GM12872 (cell line): Measurements from ENCODE around the gene PRSS58.

Experiments
- TF ChIP-seq, protein P1 (sequence below): IDR thresholded peaks from 3 replicates; pipeline ENCODE4 v1.5.1; 2011; ENCODE audit warnings: low read depth, mild to moderate bottlenecking, low read length, moderate library complexity; ENCODE audit not compliant: insufficient read depth

The PRSS58 gene, protein sequence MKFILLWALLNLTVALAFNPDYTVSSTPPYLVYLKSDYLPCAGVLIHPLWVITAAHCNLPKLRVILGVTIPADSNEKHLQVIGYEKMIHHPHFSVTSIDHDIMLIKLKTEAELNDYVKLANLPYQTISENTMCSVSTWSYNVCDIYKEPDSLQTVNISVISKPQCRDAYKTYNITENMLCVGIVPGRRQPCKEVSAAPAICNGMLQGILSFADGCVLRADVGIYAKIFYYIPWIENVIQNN

DNA sequence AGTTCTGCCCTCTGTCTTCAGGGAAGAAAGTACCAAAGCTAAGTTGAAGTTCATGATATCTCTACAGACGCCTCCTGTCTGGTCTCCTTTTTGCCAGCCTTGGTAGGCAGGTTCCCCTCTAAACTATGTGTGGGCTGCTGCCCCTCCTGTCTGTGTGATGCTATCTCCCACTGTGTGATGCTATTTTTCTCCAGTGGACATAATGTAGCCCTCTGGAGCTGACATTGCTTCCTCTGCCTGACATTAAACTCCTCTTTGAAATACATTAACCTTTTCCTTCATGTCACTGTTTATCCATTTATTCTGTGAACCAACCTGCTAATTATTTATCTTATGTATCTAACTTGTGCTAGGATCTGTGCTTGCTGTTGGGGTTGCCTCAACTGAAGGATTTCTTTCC, at the start of gene PRSS58:
TSS of gene PRSS58 (minus strand) at position 101 of the 400 bp plus-strand sequence. CDS start 351 bp downstream, outside the sequence.
- TF ChIP-seq, protein P1, sequence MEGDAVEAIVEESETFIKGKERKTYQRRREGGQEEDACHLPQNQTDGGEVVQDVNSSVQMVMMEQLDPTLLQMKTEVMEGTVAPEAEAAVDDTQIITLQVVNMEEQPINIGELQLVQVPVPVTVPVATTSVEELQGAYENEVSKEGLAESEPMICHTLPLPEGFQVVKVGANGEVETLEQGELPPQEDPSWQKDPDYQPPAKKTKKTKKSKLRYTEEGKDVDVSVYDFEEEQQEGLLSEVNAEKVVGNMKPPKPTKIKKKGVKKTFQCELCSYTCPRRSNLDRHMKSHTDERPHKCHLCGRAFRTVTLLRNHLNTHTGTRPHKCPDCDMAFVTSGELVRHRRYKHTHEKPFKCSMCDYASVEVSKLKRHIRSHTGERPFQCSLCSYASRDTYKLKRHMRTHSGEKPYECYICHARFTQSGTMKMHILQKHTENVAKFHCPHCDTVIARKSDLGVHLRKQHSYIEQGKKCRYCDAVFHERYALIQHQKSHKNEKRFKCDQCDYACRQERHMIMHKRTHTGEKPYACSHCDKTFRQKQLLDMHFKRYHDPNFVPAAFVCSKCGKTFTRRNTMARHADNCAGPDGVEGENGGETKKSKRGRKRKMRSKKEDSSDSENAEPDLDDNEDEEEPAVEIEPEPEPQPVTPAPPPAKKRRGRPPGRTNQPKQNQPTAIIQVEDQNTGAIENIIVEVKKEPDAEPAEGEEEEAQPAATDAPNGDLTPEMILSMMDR, result no peak

DNA sequence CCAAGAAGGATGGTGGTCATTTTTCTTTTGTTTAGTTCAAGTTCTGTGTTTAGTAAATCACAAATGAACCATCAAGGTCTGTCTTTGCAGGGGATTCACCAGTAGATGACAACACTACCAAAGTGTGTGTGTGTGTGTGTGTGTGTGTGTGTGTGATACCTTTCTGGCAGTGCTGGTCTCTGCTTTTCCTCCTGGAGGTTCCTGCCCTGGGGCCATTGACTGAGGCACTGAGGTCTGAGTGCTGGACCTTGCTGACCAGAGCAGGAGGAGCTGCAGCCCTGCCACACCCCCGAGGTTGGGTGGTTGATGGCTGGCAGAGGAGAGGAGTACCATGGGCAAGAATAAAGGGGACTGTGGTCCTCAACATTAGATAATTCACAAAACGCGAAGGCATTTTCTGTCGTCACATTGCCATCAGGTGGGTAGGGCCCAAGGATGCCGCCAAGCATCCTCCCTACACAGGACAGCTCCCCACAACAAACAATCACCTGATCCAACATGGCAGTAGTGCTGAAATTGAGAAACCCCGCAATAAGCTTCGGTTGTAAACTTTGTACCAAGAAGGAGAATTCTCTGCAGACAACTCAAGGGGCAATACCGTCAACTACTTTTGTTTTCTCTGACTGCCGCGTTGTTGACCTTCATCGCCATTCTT, 49.5 kb upstream of the PRSS58 start:
- TF ChIP-seq, protein P1, result no peak

DNA sequence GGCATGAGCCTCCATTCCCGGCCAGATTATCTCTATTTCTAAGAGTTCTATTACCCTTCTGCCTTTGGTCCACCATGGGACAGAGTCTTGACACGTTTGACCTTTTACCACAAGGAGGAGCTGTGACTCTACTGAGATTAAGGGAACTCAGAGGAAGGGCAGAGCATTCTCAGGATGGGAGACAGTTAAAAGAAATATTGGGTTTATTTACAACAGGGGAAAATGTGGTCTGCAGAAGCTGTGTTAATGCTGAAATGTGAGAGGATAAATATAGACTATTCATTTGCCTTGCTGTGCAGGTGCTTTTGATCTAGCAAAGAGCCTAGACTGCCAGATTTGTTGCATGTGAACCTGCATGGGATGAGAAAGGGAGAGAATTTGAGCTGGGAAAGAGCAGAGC, 45.8 kb upstream of the PRSS58 start:
- TF ChIP-seq, protein P1, result peak; percentile 51; the same call in 2 of the 3 replicates

DNA sequence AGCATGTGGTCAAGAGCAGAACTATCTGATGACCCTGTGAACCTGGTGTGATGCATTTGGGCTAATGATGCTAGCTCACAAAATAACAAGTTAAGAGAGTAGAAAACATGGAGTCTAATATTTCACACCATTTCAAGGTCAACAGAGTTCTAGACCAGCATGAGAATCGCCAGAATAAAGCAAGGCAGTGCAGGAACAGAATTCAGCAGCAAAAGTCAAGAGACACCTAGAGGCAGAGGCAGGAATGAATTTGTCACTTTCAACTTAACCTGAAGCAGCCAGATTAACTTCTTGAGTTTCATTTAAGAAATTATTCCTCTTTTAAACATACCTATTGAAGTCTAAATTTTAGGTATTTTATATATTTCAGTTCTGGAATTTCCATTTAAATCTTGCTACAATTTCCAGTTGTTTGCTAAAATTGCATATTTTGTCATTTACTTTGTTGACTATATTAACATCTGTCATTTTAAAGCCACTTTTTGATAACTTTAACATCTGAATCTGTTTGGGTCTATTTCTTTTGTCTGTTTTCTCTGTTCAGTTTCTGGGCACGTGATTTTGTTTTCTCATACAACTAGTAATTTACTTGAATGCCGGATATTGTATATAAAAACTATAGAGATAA, 44.2 kb upstream of the PRSS58 start:
- TF ChIP-seq, protein P1, result peak; percentile 70

DNA sequence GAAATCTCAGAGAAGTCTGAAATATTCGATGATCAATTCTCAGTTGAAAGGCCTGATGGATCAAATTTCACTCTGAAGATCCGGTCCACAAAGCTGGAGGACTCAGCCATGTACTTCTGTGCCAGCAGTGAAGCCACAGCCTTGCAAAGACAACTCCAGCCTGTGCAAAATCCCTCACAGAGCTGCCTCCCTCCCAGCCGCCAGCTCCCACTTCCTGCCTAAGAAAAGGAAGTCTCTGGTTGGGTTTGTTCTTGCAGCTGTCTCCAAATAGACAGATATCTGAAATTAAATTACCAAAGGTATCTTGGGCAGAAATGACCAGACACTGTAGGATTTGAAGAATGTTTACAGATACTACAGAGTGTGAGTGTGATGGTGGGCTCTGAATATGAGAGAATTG, 43.4 kb upstream of the PRSS58 start:
- TF ChIP-seq, protein P1, result no peak

DNA sequence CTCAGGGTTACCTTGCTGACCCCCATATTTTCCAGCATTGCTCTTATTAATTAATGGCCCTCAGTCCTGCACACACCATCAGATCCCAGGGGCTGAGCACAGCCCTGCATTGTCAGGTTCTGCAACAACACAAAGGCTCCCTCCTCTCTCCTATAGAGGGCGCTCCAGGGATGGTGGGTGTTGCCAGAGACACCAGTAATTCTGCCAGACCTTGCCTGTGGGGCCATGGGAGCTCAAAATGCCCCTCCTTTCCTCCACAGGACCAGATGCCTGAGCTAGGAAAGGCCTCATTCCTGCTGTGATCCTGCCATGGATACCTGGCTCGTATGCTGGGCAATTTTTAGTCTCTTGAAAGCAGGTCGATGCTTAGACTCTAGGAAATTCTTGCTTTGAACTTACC, 42.8 kb upstream of the PRSS58 start:
- TF ChIP-seq, protein P1, result peak; percentile 57

DNA sequence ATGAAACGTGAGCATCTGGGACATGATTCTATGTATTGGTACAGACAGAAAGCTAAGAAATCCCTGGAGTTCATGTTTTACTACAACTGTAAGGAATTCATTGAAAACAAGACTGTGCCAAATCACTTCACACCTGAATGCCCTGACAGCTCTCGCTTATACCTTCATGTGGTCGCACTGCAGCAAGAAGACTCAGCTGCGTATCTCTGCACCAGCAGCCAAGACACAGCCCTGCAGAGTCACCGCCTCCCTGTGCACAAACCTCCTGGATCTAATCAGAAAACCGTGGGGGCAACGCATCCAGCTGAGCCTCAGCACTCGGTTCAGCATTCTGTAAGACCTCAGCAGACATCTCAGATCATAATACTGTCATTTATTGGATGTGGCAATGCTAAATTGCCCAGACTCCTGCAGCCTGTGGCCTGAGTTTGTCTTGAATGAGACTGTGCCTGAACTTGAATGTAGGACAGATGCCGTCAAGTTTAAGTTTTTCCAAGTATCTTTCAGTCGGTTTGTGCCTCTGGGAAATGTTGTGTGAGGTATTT, 41.5 kb upstream of the PRSS58 start:
- TF ChIP-seq, protein P1, result no peak
